Activated CD8-positive, alpha-beta memory T cell treated with anti-CD3 and anti-CD28 coated beads for 1 hour (primary cell): ENCODE measurements around the gene EFCAB5.
A peak's percentile ranks its signal among the peaks of the same experiment; 100 is the strongest.
"Not testable (repeated sequence)": the region's sequence is repeated elsewhere in the genome, so short reads cannot be mapped to it uniquely, and the experiment has no call there.

Experiments
- DNase-seq, 2 donors: peaks; one replicate each; pipeline ENCODE4 v3.0.0-alpha.2; 2020; ENCODE audit warnings: low read depth in 1 of 2; ENCODE audit errors: extremely low read depth in 1 of 2

Gene EFCAB5

GRCh38 chr17:30000755-30001257 is 59.4 kb downstream of the EFCAB5 start:
- DNase-seq: no peak

- DNase-seq: no peak
These were observed 60.7 kb downstream of the EFCAB5 start for GRCh38 chr17:30002088-30002487.

GRCh38 chr17:30005709-30006320 is 64.4 kb downstream of the EFCAB5 start:
- DNase-seq: no peak

GRCh38 chr17:30011934-30012333 is 70.5 kb downstream of the EFCAB5 start:
- not testable (repeated sequence) for DNase-seq

GRCh38 chr17:30021708-30022317 is 80.4 kb downstream of the EFCAB5 start:
- peak in 1 of 2 donors; percentile 1 for DNase-seq

GRCh38 chr17:30025325-30025724 is 83.9 kb downstream of the EFCAB5 start:
- DNase-seq: not testable (repeated sequence)

- no peak for DNase-seq
These were observed 86.2 kb downstream of the EFCAB5 start for GRCh38 chr17:30027676-30028075.

- no peak for DNase-seq
These were observed 89.9 kb downstream of the EFCAB5 start for GRCh38 chr17:30031214-30031869.

GRCh38 chr17:30035369-30035768 is 93.9 kb downstream of the EFCAB5 start:
- DNase-seq: no peak

- not testable (repeated sequence) for DNase-seq
These were observed 99.5 kb downstream of the EFCAB5 start for GRCh38 chr17:30040719-30041518.

- DNase-seq: no peak
These were observed 100.1 kb downstream of the EFCAB5 start for GRCh38 chr17:30041551-30041950.

- no peak for DNase-seq
These were observed 120.9 kb downstream of the EFCAB5 start for GRCh38 chr17:30062372-30062771.

GRCh38 chr17:30064738-30065137 is 123.3 kb downstream of the EFCAB5 start:
- DNase-seq: no peak

GRCh38 chr17:30068465-30068864 is 127.0 kb downstream of the EFCAB5 start:
- DNase-seq: no peak

GRCh38 chr17:30074254-30074653 is 132.8 kb downstream of the EFCAB5 start:
- DNase-seq: no peak

GRCh38 chr17:30074730-30075129 is 133.3 kb downstream of the EFCAB5 start:
- DNase-seq: no peak

GRCh38 chr17:30082773-30083172 is 141.3 kb downstream of the EFCAB5 start:
- DNase-seq: no peak

- DNase-seq: no peak
These were observed 143.4 kb downstream of the EFCAB5 start for GRCh38 chr17:30084788-30085187.

- no peak for DNase-seq
These were observed 145.5 kb downstream of the EFCAB5 start for GRCh38 chr17:30086896-30087295.

GRCh38 chr17:30087431-30087830 is 146.0 kb downstream of the EFCAB5 start:
- DNase-seq: not testable (repeated sequence)

GRCh38 chr17:30091121-30091670 is 149.8 kb downstream of the EFCAB5 start:
- no peak for DNase-seq
